Urinary bladder (tissue), 4 donors: ENCODE data around the gene SHTN1. TPM values are rescaled to one million over a fixed set of nuclear protein-coding genes. Genes with fewer than 3 reads are reported as not detected.

Experiments used
- DNase-seq: peaks from one replicate; pipeline ENCODE4 v3.0.0-alpha.2; 2015; ENCODE audit errors: extremely low spot score
- H3K27ac ChIP-seq: one replicate; pipeline ENCODE4 v1.5.1; 2013; ENCODE audit warnings: low read depth, mild to moderate bottlenecking, moderate library complexity
- H3K36me3 ChIP-seq: one replicate; pipeline ENCODE4 v1.6.1; 2013; ENCODE audit warnings: mild to moderate bottlenecking, moderate library complexity; ENCODE audit not compliant: insufficient read depth
- H3K4me1 ChIP-seq: one replicate; pipeline ENCODE4 v1.6.1; 2013; ENCODE audit warnings: mild to moderate bottlenecking, moderate library complexity; ENCODE audit not compliant: insufficient read depth
- H3K4me3 ChIP-seq: one replicate; pipeline ENCODE4 v1.5.1; 2013; ENCODE audit warnings: low read depth, low read length
- WGBS: extraction: QIAGEN DNeasy Blood & Tissue Kit; methylation state at CpG from one replicate; pipeline ENCODE4 v1.1.7; 2013; 5-methylcytosine and 5-hydroxymethylcytosine counted together
- polyA plus RNA-seq: library from polyadenylated mRNA; stranded (reverse); fragments of 200-250 nt; gene quantifications from one replicate; pipeline ENCODE4 v1.2.3, GENCODE V29; 2013
- total RNA-seq: library from RNA; depleted of rRNA; stranded (reverse); fragments of >200 nt; gene quantifications from one replicate; pipeline ENCODE4 v1.2.3, GENCODE V29; 2014
- donor health status: healthy with polysubstance abuse.
- donor health status: healthy.

The SHTN1 gene, protein sequence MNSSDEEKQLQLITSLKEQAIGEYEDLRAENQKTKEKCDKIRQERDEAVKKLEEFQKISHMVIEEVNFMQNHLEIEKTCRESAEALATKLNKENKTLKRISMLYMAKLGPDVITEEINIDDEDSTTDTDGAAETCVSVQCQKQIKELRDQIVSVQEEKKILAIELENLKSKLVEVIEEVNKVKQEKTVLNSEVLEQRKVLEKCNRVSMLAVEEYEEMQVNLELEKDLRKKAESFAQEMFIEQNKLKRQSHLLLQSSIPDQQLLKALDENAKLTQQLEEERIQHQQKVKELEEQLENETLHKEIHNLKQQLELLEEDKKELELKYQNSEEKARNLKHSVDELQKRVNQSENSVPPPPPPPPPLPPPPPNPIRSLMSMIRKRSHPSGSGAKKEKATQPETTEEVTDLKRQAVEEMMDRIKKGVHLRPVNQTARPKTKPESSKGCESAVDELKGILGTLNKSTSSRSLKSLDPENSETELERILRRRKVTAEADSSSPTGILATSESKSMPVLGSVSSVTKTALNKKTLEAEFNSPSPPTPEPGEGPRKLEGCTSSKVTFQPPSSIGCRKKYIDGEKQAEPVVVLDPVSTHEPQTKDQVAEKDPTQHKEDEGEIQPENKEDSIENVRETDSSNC
- total RNA-seq (14.9 TPM), polyA plus RNA-seq (2.9 TPM)

DNA sequence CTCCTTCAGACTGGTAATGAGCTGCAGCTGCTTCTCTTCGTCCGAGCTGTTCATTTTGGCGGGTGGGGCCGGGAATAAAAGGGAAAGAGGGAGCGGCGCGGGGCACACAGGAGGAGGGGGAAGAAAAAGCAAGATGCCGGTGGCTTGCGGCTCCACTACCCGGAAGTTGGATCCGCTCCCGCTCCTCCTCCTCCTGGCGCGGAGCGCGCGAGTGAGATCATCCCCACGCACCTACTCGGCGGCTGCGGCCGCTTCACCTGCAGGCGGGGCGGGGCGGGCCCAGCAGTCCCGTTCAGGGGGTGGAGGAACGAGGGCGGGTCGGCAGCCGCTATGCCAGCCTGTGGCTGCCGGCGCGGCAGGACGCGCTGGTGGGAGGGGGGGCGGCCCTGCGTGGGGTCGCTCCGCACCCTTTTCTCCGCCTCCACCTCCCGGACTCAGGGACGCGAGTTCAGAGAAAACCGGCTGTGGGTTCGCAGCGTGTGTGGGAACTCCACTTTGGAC lies at the start of gene SHTN1:
TSS of gene SHTN1 (minus strand) at position 162 of the 501 bp plus-strand sequence. CDS start at position 54, 108 bp downstream.
- H3K4me3 ChIP-seq = peak within 1 kb of the TSS; percentile 71
- H3K36me3 ChIP-seq = no peaks in the 10 kb centered on the region
- under 1% methylated on average over 46 of the region's 46 CpGs for WGBS
- DNase-seq = peak; percentile 20
- H3K27ac ChIP-seq = peak within 1 kb of the TSS; percentile 64
- H3K4me1 ChIP-seq = no peaks in the 10 kb centered on the region

DNA sequence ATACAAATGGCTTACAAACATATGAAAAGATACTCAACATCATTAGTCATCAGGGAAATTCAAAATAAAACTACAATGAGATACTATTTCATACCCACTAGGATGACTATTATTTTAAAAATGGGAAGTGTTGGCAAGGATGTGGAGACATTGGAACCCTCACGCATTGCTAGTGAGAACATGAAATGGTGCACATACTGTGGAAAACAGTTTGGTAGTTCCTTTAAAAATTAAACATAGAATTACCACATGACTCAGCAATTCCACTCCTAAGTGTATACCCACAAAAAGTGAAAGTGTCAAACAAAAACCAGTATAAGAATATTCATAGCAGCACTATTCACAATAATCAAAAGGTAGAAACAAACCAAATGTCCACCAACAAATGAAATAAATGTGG lies 48.5 kb upstream of the SHTN1 start:
- 92% methylated on average over 1 of the region's 1 CpG for WGBS
- H3K4me3 ChIP-seq = no peak overlapping the region

DNA sequence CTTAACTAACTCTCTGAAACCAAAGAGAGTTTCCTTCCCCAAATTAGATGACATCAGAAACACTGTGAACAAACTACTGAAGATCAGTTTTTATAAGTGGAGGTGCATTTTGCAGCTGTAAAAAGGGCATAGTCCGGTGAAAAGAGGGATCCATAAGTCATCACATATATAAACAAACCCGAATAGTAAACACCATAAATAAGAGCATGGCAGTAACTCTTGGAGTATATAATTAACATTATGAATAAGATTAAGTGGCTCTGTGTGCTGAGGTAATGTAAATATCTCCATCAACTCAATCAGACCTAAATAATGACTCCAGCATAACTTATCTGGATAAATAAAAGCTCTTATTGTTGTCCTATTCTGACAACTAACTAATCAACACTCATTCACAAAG lies 43.0 kb upstream of the SHTN1 start:
- Histone ChIP-seq H3K4me1 (no peaks in the 10 kb centered on the region), H3K27ac (no peak overlapping the region), H3K4me3 (no peak overlapping the region), H3K36me3 (no peaks in the 10 kb centered on the region)
- DNase-seq = no peak
- 57% methylated on average over 2 of the region's 2 CpGs for WGBS

More for the DNA sequence above, 48.5 kb upstream of the SHTN1 start:
- Histone ChIP-seq H3K4me1 (no peaks in the 10 kb centered on the region), H3K27ac (no peak overlapping the region), H3K36me3 (no peaks in the 10 kb centered on the region)
- no peak for DNase-seq

DNA sequence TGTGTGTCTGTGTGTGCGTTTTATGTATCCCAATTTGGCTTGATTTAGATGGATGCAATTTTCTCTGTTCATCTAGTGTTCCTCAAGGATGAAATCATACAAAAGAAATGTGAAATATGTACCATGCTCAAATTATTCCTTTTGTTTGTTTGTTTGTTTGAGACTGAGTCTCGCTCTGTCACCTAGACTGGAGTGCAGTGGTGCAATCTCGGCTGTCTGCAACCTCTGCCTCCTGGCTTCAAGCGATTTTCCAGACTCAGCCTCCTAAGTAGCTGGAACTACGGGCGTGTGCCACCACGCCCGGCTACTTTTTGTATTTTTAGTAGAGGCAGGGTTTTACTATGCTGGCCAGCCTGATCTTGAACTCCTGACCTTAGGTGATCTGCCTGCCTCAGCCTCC lies 11.3 kb upstream of the SHTN1 start:
- H3K4me3 ChIP-seq = no peak overlapping the region
- no peak overlapping the region for H3K27ac ChIP-seq
- DNase-seq = no peak
- H3K4me1 ChIP-seq = no peaks in the 10 kb centered on the region
- WGBS = 93% methylated on average over 8 of the region's 8 CpGs
- H3K36me3 ChIP-seq = no peaks in the 10 kb centered on the region

DNA sequence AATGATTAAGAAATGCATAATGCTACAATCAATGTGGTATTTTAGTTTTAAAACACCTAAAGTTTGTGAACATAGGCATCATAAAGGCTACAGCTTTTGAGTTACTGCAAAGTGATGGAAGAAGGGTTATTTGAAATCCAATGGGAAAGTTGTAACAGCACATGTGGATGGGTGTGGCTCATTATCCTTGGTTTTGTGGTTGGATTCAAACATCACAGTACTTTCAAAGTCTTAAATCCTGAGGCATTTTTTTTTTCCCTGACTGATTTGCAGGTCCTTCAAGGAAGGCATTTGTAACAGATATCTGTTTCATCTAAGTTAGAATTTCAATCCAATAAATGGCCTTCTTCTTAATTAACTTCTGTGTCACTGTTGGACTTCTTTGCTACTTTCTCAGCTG lies 9.8 kb upstream of the SHTN1 start:
- Histone ChIP-seq H3K4me1 (no peaks in the 10 kb centered on the region), H3K27ac (no peak overlapping the region), H3K36me3 (no peaks in the 10 kb centered on the region), H3K4me3 (no peak overlapping the region)
- no peak for DNase-seq

DNA sequence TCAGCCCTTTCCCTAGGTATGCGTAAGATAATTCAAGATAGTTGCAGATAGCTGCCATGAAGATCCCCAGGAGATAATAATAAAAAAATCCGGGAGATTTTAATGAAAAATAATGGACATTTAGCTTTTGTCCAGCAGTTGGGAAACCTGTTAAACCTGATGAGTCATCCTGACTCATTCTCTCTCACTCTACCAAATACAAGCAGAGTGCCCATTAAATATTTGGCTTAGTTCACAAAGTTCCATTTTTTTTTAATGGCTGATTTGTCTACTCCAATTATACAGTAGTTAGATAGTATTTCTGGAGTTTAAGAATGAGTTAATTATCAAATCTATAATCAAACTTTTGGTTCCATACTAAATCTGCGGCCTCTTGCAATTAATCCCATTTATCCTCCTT lies 2.1 kb upstream of the SHTN1 start:
- DNase-seq = no peak
- WGBS = 91% methylated on average over 3 of the region's 3 CpGs
- Histone ChIP-seq H3K36me3 (no peaks in the 10 kb centered on the region), H3K4me1 (no peaks in the 10 kb centered on the region), H3K4me3 (no peak overlapping the region), H3K27ac (no peak overlapping the region)

DNA sequence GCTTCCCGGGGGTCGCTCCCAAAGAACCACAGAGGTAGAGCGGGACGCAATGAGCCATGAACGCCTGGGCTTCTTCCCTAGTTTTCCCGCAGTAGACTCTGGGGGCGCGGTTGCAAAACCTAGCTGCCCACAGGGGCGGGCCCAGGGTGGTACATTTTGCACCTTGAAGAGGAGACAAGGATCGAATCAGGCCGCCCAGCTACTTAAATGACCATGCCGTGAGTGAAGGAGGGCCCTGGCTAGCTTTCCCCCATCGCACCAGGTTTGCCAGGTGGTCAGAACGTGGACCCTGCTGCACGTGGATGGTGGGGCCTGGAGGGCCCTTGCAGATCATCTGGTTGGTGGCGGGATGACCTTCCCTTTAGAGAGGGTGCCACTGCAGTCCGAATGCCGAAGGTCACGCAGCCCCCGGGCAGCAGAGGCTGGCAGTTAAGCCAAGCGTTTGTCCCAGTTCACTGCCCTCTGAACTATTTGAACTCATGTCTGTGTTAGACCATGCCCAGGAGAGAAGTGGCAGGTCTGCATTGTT lies 604 bp upstream of the SHTN1 start:
- Histone ChIP-seq H3K4me3 (peak overlapping the region; percentile 71), H3K36me3 (no peaks in the 10 kb centered on the region), H3K4me1 (no peaks in the 10 kb centered on the region), H3K27ac (no peak overlapping the region)
- WGBS = 13% methylated on average over 21 of the region's 21 CpGs
- DNase-seq = no peak

DNA sequence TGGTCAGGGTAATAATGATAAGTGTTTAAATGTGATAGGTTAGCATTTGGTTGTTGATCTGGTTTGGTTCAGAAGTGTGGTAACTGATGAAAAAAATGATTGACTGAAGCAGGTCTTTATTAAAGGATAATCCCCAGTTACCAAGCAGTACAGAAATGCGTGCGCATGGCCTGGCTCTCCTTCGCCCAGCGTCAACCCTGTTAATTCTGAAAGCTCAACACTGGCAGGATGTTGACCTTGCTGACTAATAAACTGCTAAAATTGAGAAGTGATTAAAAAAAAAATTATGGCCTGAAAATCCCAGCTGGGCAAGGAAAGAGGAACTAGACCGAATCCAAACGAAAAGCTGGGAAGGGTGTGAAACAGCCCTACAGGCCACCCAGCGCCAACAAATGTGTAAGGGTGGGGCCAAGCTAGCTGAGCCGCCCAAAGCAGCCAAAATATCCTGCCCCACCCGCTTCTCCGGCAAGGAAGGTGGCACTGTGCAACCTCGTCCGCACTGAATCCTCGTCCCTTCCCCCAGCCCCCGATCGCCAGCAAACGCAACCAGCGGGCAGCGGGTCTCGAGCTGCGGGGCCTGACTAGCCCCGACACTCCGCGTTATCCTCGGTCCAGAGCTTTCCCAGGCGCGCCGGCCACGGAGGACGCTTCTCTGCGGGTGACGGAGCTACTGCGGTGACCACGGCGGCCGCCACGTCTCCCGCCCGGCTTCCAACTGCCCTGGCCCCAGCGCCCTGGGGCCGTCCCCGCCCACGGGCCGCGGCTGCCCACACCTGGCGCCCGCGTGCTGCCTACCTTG lies 561 bp downstream of the SHTN1 start:
- WGBS = 7% methylated on average over 47 of the region's 47 CpGs
- Histone ChIP-seq H3K36me3 (no peaks in the 10 kb centered on the region), H3K27ac (peak overlapping the region; percentile 64), H3K4me1 (no peaks in the 10 kb centered on the region), H3K4me3 (peak overlapping the region; percentile 71)
- DNase-seq = no peak

DNA sequence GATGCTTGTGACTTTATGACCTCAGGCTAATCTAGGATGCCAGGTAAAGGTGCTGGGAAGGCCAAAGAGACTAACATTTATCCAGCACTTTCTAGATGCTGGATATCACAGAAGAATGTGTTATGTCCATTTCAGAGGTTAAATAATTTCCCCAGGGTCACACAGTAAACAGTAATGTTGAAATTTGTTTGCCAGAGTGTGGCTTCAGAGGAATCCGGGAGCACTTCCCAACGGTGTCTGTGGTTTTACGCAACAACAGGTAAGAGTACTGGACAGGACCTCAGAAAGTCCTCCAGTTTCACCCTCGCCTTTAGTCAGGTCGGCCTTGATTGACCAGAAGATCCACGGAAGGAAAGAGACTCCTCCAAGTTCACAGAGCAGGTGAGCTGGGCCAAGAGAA lies 1.7 kb downstream of the SHTN1 start:
- Histone ChIP-seq H3K36me3 (no peaks in the 10 kb centered on the region), H3K27ac (no peak overlapping the region), H3K4me3 (no peak overlapping the region), H3K4me1 (no peaks in the 10 kb centered on the region)
- DNase-seq = no peak
- 92% methylated on average over 6 of the region's 6 CpGs for WGBS

DNA sequence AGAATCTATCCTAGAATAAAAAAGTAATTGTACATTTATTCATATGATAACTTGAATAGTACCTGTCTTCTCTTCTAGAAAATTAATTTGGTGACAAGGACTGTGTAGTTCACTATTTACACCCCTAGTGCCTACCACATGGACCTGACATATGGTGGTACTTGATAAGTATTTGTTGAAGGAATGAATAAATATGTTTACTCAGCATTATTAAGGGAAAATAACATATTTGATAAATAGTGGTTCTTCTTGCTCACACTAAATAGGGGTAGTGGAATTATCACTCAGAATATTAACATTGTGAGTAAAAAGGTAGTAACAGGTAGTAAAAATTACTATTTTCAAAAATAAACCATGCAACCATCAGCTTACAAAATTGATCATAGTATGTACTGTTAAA lies 2.8 kb downstream of the SHTN1 start:
- no peak overlapping the region for H3K27ac ChIP-seq
- H3K4me1 ChIP-seq = no peaks in the 10 kb centered on the region
- no peaks in the 10 kb centered on the region for H3K36me3 ChIP-seq
- H3K4me3 ChIP-seq = no peak overlapping the region
- DNase-seq = no peak

DNA sequence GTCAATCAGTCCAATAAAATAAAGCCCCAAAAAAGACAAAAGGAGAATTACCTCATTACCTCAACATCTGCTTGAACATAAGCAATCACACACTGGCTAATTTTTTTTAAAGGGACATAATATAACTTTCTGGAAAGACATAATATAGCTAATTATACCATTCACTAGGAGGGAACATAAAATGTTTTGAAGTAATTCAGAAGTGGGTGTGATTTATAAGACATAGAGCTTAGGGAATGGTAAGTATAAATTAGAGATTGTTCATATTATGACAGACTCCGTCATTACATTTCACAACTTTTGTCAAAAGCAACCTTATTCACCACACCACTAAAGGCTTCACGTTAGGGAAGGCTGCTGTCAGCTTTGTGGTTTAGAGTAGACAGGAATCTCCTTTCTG lies 3.8 kb downstream of the SHTN1 start:
- 75% methylated on average over 2 of the region's 2 CpGs for WGBS
- no peak for DNase-seq
- H3K4me1 ChIP-seq = no peaks in the 10 kb centered on the region
- no peak overlapping the region for H3K27ac ChIP-seq
- no peaks in the 10 kb centered on the region for H3K36me3 ChIP-seq
- no peak overlapping the region for H3K4me3 ChIP-seq

DNA sequence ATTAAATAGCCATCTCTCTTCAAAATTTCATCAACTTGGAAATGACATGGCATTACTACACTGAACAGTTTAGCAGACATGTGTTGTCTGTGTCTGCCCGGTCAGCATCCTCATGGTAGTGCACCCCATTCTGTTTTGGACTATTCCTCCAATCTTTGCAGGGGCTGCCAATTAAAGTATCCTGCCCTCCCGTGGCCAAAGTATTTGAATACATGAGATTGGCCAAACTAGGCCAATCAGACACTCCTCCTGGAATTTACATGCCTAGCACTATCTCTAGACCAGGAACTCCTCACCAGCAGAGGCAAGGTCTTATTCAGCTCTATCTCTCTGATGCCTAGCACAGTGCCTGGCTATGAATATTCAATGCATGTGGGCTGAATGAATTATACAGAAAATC lies 4.4 kb downstream of the SHTN1 start:
- no peaks in the 10 kb centered on the region for H3K4me1 ChIP-seq
- H3K27ac ChIP-seq = no peak overlapping the region
- H3K4me3 ChIP-seq = no peak overlapping the region
- DNase-seq = no peak
- 62% methylated on average over 2 of the region's 2 CpGs for WGBS
- no peaks in the 10 kb centered on the region for H3K36me3 ChIP-seq

DNA sequence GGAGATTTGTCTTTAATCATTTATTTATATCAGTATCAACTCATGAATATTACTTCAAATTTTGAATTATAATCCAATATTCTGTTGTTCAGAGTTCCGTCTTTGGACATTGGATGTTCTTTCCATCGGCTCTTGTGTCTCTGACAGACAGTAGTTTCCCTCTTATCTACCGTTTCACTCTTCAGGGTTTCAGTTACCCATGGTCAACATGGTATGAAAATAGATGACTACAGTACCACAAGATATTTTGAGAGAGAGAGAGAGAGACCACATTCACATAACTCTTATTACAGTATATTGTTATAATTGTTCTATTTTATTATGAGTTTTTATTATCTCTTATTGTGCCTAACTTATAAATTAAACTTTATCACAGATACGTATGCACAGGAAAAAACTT lies 6.8 kb downstream of the SHTN1 start:
- no peaks in the 10 kb centered on the region for H3K4me1 ChIP-seq
- 95% methylated on average over 4 of the region's 4 CpGs for WGBS
- no peak overlapping the region for H3K4me3 ChIP-seq
- H3K27ac ChIP-seq = no peak overlapping the region
- no peaks in the 10 kb centered on the region for H3K36me3 ChIP-seq
- DNase-seq = no peak
